SIG-M5 treated with dmso at 0.1 percent for 504 hours (cell line): ENCODE measurements around the gene GLTPD2.
"Not testable (repeated sequence)": the region's sequence is repeated elsewhere in the genome, so short reads cannot be mapped to it uniquely, and the experiment has no call there.

Experiments used
- DNase-seq: peaks from one replicate; lab custom pipeline; 2025; ENCODE audit not compliant: unreplicated experiment; lab: John Stamatoyannopoulos, UW

Gene GLTPD2

GRCh38 chr17:4807605-4808377, 19.0 kb downstream of the GLTPD2 start:
- no peak for DNase-seq

- no peak for DNase-seq
Observed at GRCh38 chr17:4808378-4808767, 19.6 kb downstream of the GLTPD2 start.

GRCh38 chr17:4810696-4811290, 22.0 kb downstream of the GLTPD2 start:
- DNase-seq: no peak

GRCh38 chr17:4811471-4811870, 22.7 kb downstream of the GLTPD2 start:
- DNase-seq: no peak

GRCh38 chr17:4812690-4813089, 23.9 kb downstream of the GLTPD2 start:
- DNase-seq: no peak

- no peak for DNase-seq
Observed at GRCh38 chr17:4815043-4815675, 26.4 kb downstream of the GLTPD2 start.

GRCh38 chr17:4816826-4817225, 28.1 kb downstream of the GLTPD2 start:
- no peak for DNase-seq

GRCh38 chr17:4818276-4818675, 29.5 kb downstream of the GLTPD2 start:
- DNase-seq: no peak

GRCh38 chr17:4822835-4823234, 34.1 kb downstream of the GLTPD2 start:
- DNase-seq: no peak

GRCh38 chr17:4823373-4824089, 34.8 kb downstream of the GLTPD2 start:
- DNase-seq: no peak

GRCh38 chr17:4827399-4827798, 38.6 kb downstream of the GLTPD2 start:
- no peak for DNase-seq

GRCh38 chr17:4832829-4833177, 44.0 kb downstream of the GLTPD2 start:
- DNase-seq: not testable (repeated sequence)

GRCh38 chr17:4833178-4833940, 44.6 kb downstream of the GLTPD2 start, which contains the start of gene MINK1:
Gene MINK1, plus strand, starts transcription at chr17:4833340. Its CDS starts 244 bp downstream, at chr17:4833584.
- peak; percentile 76 for DNase-seq

- peak; percentile 41 for DNase-seq
Observed at GRCh38 chr17:4833941-4834680, 45.3 kb downstream of the GLTPD2 start.

- no peak for DNase-seq
Observed at GRCh38 chr17:4834681-4835020, 45.9 kb downstream of the GLTPD2 start.

GRCh38 chr17:4836221-4836620, 47.5 kb downstream of the GLTPD2 start:
- DNase-seq: no peak

GRCh38 chr17:4837471-4838308, 48.9 kb downstream of the GLTPD2 start:
- no peak for DNase-seq

- no peak for DNase-seq
Observed at GRCh38 chr17:4838309-4838785, 49.6 kb downstream of the GLTPD2 start.

GRCh38 chr17:4839221-4839620, 50.5 kb downstream of the GLTPD2 start:
- no peak for DNase-seq
